GM12878 (cell line): Measurements from ENCODE around the gene RDH12. TPM values are rescaled to one million over a fixed set of nuclear protein-coding genes. Genes with fewer than 3 reads are reported as not detected.

Experiments
- ATAC-seq: fragments of 200-7000 bp; cut with Tn5 transposase; 3 replicates; pipeline ENCODE4 v1.9.1; 2020; ENCODE audit warnings: mild to moderate bottlenecking, moderate library complexity
- BruUV-seq: library from RNA; stranded (reverse); fragments of 400-500 nt; replicated peaks from 2 replicates; lab custom pipeline; 2021; lab: Mats Ljungman, UMichigan
- CTCF ChIA-PET: fragments of 300-600 bp; sonication (Branson Sonifier 250); formaldehyde crosslinking; extraction: SDS; loops from one replicate; lab custom pipeline; 2021; ENCODE audit warnings: inconsistent platforms; lab: Yijun Ruan, JAX
- POLR2A ChIA-PET: fragments of 350-600 bp; formaldehyde crosslinking; extraction: SDS; loops from one replicate; lab custom pipeline; 2021; ENCODE audit warnings: inconsistent platforms; lab: Charles Lee
- RAD21 ChIA-PET: fragments of 300-600 bp; sonication (Branson Sonifier 250); formaldehyde crosslinking; loops from one replicate; lab custom pipeline; 2023; ENCODE audit warnings: antibody characterized with exemption; ENCODE audit not compliant: unreplicated experiment; lab: Charles Lee
- SMC1A ChIA-PET: fragments of 300-600 bp; sonication (Branson Sonifier 250); formaldehyde crosslinking; loops from one replicate; lab custom pipeline; 2023; ENCODE audit not compliant: unreplicated experiment, uncharacterized antibody; lab: Charles Lee
- DNase-seq: peaks from one replicate; pipeline ENCODE4 v3.0.0-alpha.2; 2011; ENCODE audit warnings: low read depth, low spot score
- FAIRE-seq: peaks from 3 replicates; lab custom pipeline; 2011; peaks lifted over from hg19 to GRCh38; lab: Jason Lieb, UNC
- H2AFZ ChIP-seq: 2 replicates; pipeline ENCODE4 v1.6.0; 2011; ENCODE audit warnings: low read depth, low read length, control low read depth; ENCODE audit not compliant: control insufficient read depth
- H3K27ac ChIP-seq: 2 replicates; pipeline ENCODE4 v1.5.1; 2011; ENCODE audit warnings: control low read depth; ENCODE audit not compliant: control insufficient read depth, insufficient read depth
- H3K27me3 ChIP-seq, 2 experiments: replicated peaks in 1 of 2; 2 replicates each; pipeline versions ENCODE4 v1.6.0 to v1.6.1; 2011; ENCODE audit warnings: low read length in 1 of 2; ENCODE audit not compliant: control insufficient read depth in 2 of 2, insufficient read depth in 2 of 2
- H3K36me3 ChIP-seq, 2 experiments: 2 replicates each; pipeline ENCODE4 v1.5.1; 2011; ENCODE audit warnings: low read length in 1 of 2; ENCODE audit not compliant: control insufficient read depth in 2 of 2, insufficient read depth in 2 of 2
- H3K4me1 ChIP-seq: 2 replicates; pipeline ENCODE4 v1.6.1; 2011; ENCODE audit warnings: mild to moderate bottlenecking, low read length, moderate library complexity, mixed read lengths; ENCODE audit not compliant: control insufficient read depth, insufficient read depth
- H3K4me2 ChIP-seq: 2 replicates; pipeline ENCODE4 v1.6.0; 2011; ENCODE audit warnings: control low read depth; ENCODE audit not compliant: control insufficient read depth, insufficient read depth
- H3K4me3 ChIP-seq: fragments of 200-600 bp; sonication (generic); 2 replicates; pipeline ENCODE4 v1.5.1; 2016
- H3K79me2 ChIP-seq: 2 replicates; pipeline ENCODE4 v1.6.0; 2011; ENCODE audit warnings: low read length; ENCODE audit not compliant: control insufficient read depth, insufficient read depth
- H3K9ac ChIP-seq: 2 replicates; pipeline ENCODE4 v1.8.0; 2011; ENCODE audit warnings: low read length, control low read depth, mixed read lengths; ENCODE audit not compliant: control insufficient read depth, insufficient read depth
- H3K9me3 ChIP-seq: replicated peaks from 3 replicates; pipeline ENCODE4 v1.5.1; 2011; ENCODE audit warnings: mild to moderate bottlenecking, low read length; ENCODE audit not compliant: control insufficient read depth, insufficient read depth
- H4K20me1 ChIP-seq: 2 replicates; pipeline ENCODE4 v1.6.0; 2011; ENCODE audit not compliant: control insufficient read depth, insufficient read depth
- CUX1 ChIP-seq: IDR thresholded peaks from 2 replicates; pipeline ENCODE4 v1.6.1; 2012; ENCODE audit warnings: improper control_type of control experiment, low read depth, low read length; ENCODE audit not compliant: insufficient replicate concordance
- E2F4 ChIP-seq: IDR thresholded peaks from 2 replicates; pipeline ENCODE4 v1.6.1; 2012; ENCODE audit warnings: low read depth, low read length, improper control_type of control experiment
- HDAC6 ChIP-seq: fragments of 200-600 bp; sonication (generic); IDR thresholded peaks from one replicate; pipeline ENCODE4 v1.8.0; 2017; ENCODE audit warnings: antibody characterized with exemption; ENCODE audit not compliant: unreplicated experiment
- KDM1A ChIP-seq: fragments of 200-600 bp; sonication (generic); IDR thresholded peaks from 2 replicates; pipeline ENCODE4 v1.6.1; 2016; ENCODE audit warnings: borderline replicate concordance
- RBBP5 ChIP-seq: fragments of 200-600 bp; sonication (generic); conservative IDR thresholded peaks from 2 replicates; pipeline ENCODE4 v1.6.1; 2016
- REST ChIP-seq: IDR thresholded peaks from 2 replicates; pipeline ENCODE4 v1.6.1; 2012; ENCODE audit warnings: mild to moderate bottlenecking, low read depth, low read length
- SIN3A ChIP-seq: IDR thresholded peaks from 2 replicates; pipeline ENCODE4 v1.6.1; 2012; ENCODE audit warnings: low read depth, low read length, improper control_type of control experiment
- USF2 ChIP-seq: IDR thresholded peaks from 2 replicates; pipeline ENCODE4 v1.6.1; 2011; ENCODE audit warnings: low read depth, low read length, improper control_type of control experiment, borderline replicate concordance
- ZBTB33 ChIP-seq: fragments of 450-650 bp; IDR thresholded peaks from 2 replicates; pipeline ENCODE4 v1.6.1; 2017; ENCODE audit warnings: mild to moderate bottlenecking
- ZNF217 ChIP-seq: fragments of 450-650 bp; IDR thresholded peaks from 2 replicates; pipeline ENCODE4 v1.6.1; 2017; ENCODE audit warnings: antibody characterized with exemption, mild to moderate bottlenecking
- ZNF24 ChIP-seq: fragments of 450-650 bp; IDR thresholded peaks from 2 replicates; pipeline ENCODE4 v1.6.1; 2017; ENCODE audit warnings: antibody characterized with exemption, mild to moderate bottlenecking
- ZZZ3 ChIP-seq: IDR thresholded peaks from 2 replicates; pipeline ENCODE4 v1.6.1; 2011; ENCODE audit warnings: low read depth; ENCODE audit not compliant: control insufficient read depth, insufficient read length
- in situ Hi-C: fragments of 300-500 bp; cut with MboI; formaldehyde crosslinking; loops from 9 replicates; pipeline ENCODE4 v1.14.3; 2018; ENCODE audit warnings: mixed read lengths
- intact Hi-C: fragments of 100-400 bp; cut with micrococcal nuclease; formaldehyde crosslinking; loops from one replicate; pipeline ENCODE4 v1.14.2; 2022; ENCODE audit not compliant: unreplicated experiment
- polyA plus RNA-seq, 11 experiments: library from polyadenylated mRNA; depleted of rRNA in 4 of 11; unstranded in 6 of 11; stranded (reverse) in 5 of 11; fragments of >200 nt; fragmentation: Nextera tagmentation in 4 of 11; fragmentation: Illumina TruSeq in 1 of 11; extraction: Ambion mirVana in 4 of 11; extraction: Trizol in 1 of 11; gene quantifications; 1 replicate in 1 of 11; 2 replicates in 10 of 11; pipeline versions ENCODE4 v1.2.1 to v1.2.3, GENCODE V29; 2011 to 2016; ENCODE audit warnings: inconsistent platforms in 2 of 11, missing spikeins in 2 of 11, low read depth in 1 of 11
- total RNA-seq, 4 experiments: library from RNA; depleted of rRNA in 3 of 4; stranded (reverse); fragments of >200 nt in 3 of 4; fragmentation: Illumina TruSeq in 1 of 4; extraction: Trizol in 1 of 4; gene quantifications; 2 replicates each; pipeline versions ENCODE4 v1.2.1 to v1.2.3, GENCODE V29; 2013 to 2021

The RDH12 gene
- total and polyA plus RNA-seq, 10 of the 15 experiments (the other 5 are each of a cell fraction or from before 2014, with no cell fraction given): not detected

- H3K27me3 ChIP-seq: no peaks in the 10 kb centered on the region
- SMC1A ChIA-PET: interaction anchor here (1.8 kb wide), 1 partner anchor 24 kb away, joined by 4 read pairs; no protein-coding TSS in a partner anchor
- in situ Hi-C loops: no loop called here
- POLR2A ChIA-PET: interaction anchor here (0.7 kb wide), 1 partner anchor 1477 kb away, joined by 4 read pairs; no protein-coding TSS in a partner anchor
- no TSS peak for BruUV-seq
- intact Hi-C loops: no loop called here
- no peaks in the 10 kb centered on the region for H3K79me2 ChIP-seq
- H4K20me1 ChIP-seq: no peaks in the 10 kb centered on the region
- no peaks in the 10 kb centered on the region for H3K4me1 ChIP-seq
- no peak overlapping the region for H3K4me3 ChIP-seq
- no peak overlapping the region for H3K4me2 ChIP-seq
- H2AFZ ChIP-seq: no peak overlapping the region
- H3K9ac ChIP-seq: no peak overlapping the region
- no peak overlapping the region for H3K27ac ChIP-seq
- no peaks in the 10 kb centered on the region; the same call in 2 of the 3 replicates for H3K9me3 ChIP-seq
- no peak for DNase-seq
- CTCF ChIA-PET: no interaction called here
- no peaks in the 10 kb centered on the region for H3K36me3 ChIP-seq
- no peak for ATAC-seq
- RAD21 ChIA-PET: no interaction called here
- FAIRE-seq: no peak
- TF ChIP-seq E2F4 (no peak), ZZZ3 (no peak), HDAC6 (no peak), ZNF217 (no peak), USF2 (no peak), SIN3A (no peak), RBBP5 (no peak), KDM1A (no peak), CUX1 (no peak), ZBTB33 (no peak), REST (no peak), ZNF24 (no peak)
Observed at GRCh38 chr14:67728258-67728657, 26.6 kb downstream of the RDH12 start.
